OCI-M2 (cell line): ENCODE results near the gene ZNF236.

ENCODE experiments used
- DNase-seq: peaks from one replicate; lab custom pipeline; 2025; ENCODE audit not compliant: unreplicated experiment; lab: John Stamatoyannopoulos, UW

Gene ZNF236

GRCh38 chr18:76970770-76971559 is 148.6 kb downstream of the ZNF236 start:
- no peak for DNase-seq

- no peak for DNase-seq
Measured at GRCh38 chr18:76972241-76972640, 149.9 kb downstream of the ZNF236 start.

GRCh38 chr18:76972846-76973519 is 150.6 kb downstream of the ZNF236 start:
- no peak for DNase-seq

- DNase-seq = no peak
Measured at GRCh38 chr18:76973520-76974266, 151.3 kb downstream of the ZNF236 start.

- no peak for DNase-seq
Measured at GRCh38 chr18:76974386-76974785, 152.0 kb downstream of the ZNF236 start.

GRCh38 chr18:76975577-76976110 is 153.3 kb downstream of the ZNF236 start:
- no peak for DNase-seq

- no peak for DNase-seq
Measured at GRCh38 chr18:76977108-76977621, 154.8 kb downstream of the ZNF236 start.

GRCh38 chr18:76977684-76978232 is 155.4 kb downstream of the ZNF236 start:
- DNase-seq = no peak

GRCh38 chr18:76978616-76979015 is 156.3 kb downstream of the ZNF236 start:
- DNase-seq = no peak

- DNase-seq = no peak
Measured at GRCh38 chr18:76979111-76979751, 156.9 kb downstream of the ZNF236 start.

- no peak for DNase-seq
Measured at GRCh38 chr18:76979906-76980305, 157.5 kb downstream of the ZNF236 start.

- no peak for DNase-seq
Measured at GRCh38 chr18:76980663-76981395, 158.5 kb downstream of the ZNF236 start.

GRCh38 chr18:76981396-76981968 is 159.1 kb downstream of the ZNF236 start:
- no peak for DNase-seq

GRCh38 chr18:76982038-76982437 is 159.7 kb downstream of the ZNF236 start:
- DNase-seq = no peak

GRCh38 chr18:76982841-76983583 is 160.7 kb downstream of the ZNF236 start:
- no peak for DNase-seq

GRCh38 chr18:76983613-76984051 is 161.3 kb downstream of the ZNF236 start:
- no peak for DNase-seq

- DNase-seq = no peak
Measured at GRCh38 chr18:76984193-76985155, 162.1 kb downstream of the ZNF236 start.
